Activated CD4-positive, alpha-beta T cell treated with anti-CD3 and anti-CD28 coated beads, Interleukin-2, Interleukin-4, amounts not matched to agents 100 ng/mL and 50 ng/mL, durations not matched to agents 16 hours and 8 hours (primary cell): ENCODE results near the gene MARK2.
"Not testable (repeated sequence)": the region's sequence is repeated elsewhere in the genome, so short reads cannot be mapped to it uniquely, and the experiment has no call there.

ENCODE experiments used
- DNase-seq: peaks from one replicate; pipeline ENCODE4 v3.0.0-alpha.2; 2020; ENCODE audit warnings: low spot score

MARK2 gene

DNA sequence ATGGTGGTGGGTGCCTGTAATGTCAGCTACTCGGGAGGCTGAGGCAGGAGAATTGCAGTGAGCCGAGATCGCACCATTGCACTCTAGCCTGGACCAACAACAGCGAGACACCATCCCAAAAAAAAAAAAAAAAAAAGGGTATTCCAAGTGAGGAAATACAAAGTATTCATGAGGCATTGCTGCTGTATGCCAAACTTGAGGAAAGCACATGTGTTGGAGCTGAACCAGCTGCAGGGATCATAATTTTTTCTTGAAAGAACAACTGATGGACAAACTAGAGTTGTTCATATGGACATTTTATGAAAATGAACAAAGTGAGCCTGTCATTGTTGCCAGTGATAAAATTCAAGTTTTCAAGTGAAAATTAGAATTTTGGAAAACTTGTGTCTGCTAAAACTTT lies 15.8 kb downstream of the MARK2 start:
- no peak for DNase-seq

GRCh38 chr11:63855975-63856374 lies 17.1 kb downstream of the MARK2 start:
- no peak for DNase-seq

GRCh38 chr11:63858628-63859550 lies 20.0 kb downstream of the MARK2 start:
- no peak for DNase-seq

- no peak for DNase-seq
These were observed 24.0 kb downstream of the MARK2 start for GRCh38 chr11:63862923-63863322.

- not testable (repeated sequence) for DNase-seq
These were observed 24.7 kb downstream of the MARK2 start for GRCh38 chr11:63863620-63864019.

DNA sequence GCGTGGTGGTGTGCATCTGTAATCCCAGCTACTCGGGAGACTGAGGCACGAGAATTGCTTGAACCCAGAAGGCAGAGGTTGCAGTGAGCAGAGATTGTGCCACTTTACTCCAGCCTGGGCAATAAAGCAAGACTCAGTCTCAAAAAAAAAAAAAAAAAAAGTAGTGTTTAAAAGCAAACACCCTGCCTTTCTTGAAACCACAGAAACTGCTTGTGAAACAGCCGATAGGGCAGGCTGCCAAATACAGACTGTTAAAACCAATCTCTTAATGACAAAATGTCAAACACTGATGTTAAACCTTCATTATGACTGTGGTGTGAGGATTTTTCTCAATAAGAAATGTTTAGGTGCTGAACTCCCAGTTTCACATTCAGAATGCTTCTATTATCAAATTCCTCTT lies 27.3 kb downstream of the MARK2 start:
- peak; percentile 90 for DNase-seq

- no peak for DNase-seq
These were observed 28.6 kb downstream of the MARK2 start for GRCh38 chr11:63867511-63867910.

- no peak for DNase-seq
These were observed 29.6 kb downstream of the MARK2 start for GRCh38 chr11:63868399-63869064.

GRCh38 chr11:63869171-63869591 lies 30.3 kb downstream of the MARK2 start:
- no peak for DNase-seq

DNA sequence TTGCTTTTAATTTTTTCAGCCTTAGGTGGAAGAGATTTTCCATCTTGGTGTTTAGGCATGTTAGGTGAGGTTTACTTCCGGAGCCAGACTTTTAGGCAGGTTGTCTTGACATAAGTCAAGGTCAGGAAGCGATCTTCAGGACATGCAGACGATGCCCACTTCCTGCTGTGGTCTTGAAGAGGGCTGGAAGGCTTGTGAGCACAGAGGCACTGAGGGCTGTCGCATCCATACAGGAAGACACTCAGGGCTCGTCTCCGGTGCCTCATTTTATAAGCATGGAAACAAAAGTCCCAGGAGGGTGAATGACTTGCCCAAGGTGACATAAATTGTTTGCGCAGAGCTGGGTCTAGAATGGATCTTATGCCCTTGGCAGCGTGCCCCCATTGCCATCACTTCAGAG lies 30.8 kb downstream of the MARK2 start:
- peak; percentile 54 for DNase-seq

GRCh38 chr11:63870351-63871140 lies 31.6 kb downstream of the MARK2 start:
- DNase-seq: peak; percentile 32

- DNase-seq: peak; percentile 65
These were observed 33.3 kb downstream of the MARK2 start for GRCh38 chr11:63871962-63872799.

- DNase-seq: no peak
These were observed 33.9 kb downstream of the MARK2 start for GRCh38 chr11:63872800-63873197.

DNA sequence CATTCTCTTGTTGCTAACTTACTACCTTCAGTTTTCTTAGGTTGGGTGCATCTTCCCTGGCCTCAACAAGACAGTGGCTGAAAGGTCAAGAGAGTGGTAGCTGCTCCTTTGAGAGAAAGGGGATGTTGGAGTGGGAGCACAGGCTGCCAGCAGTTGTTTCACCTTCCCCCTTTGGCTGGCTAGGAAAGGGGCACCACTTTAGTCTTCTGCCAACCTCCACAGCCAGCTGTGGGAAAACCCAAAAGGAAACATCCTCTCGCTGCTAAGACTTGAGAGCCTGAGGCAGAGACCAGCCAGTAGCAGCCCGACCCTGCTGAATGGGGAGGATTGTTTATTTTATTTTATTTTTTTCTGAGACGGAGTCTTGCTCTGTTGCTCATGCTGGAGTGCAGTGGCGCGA lies 34.4 kb downstream of the MARK2 start:
- DNase-seq: no peak

- DNase-seq: no peak
These were observed 35.6 kb downstream of the MARK2 start for GRCh38 chr11:63874511-63874910.

- DNase-seq: no peak
These were observed 36.7 kb downstream of the MARK2 start for GRCh38 chr11:63875506-63876065.

DNA sequence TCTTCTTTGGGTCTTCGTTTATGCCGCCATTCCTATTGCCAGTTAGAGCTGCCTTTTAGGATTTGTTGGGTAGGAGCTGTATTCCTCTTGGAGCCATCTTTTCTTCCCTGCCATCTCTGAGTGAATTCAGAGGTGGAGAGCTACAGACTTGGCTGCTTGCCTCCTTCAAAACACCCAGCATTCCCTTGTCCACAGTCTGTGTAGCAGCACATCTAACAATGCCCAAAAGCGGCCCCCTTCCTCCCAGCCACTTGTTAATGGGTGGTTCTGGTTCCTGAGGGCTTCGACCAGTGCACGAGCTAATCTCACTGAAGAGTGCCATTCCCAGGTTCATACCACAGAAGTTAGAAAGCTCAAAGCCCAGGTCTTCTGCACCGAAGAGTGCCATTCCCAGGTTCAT lies 37.7 kb downstream of the MARK2 start:
- DNase-seq: no peak

DNA sequence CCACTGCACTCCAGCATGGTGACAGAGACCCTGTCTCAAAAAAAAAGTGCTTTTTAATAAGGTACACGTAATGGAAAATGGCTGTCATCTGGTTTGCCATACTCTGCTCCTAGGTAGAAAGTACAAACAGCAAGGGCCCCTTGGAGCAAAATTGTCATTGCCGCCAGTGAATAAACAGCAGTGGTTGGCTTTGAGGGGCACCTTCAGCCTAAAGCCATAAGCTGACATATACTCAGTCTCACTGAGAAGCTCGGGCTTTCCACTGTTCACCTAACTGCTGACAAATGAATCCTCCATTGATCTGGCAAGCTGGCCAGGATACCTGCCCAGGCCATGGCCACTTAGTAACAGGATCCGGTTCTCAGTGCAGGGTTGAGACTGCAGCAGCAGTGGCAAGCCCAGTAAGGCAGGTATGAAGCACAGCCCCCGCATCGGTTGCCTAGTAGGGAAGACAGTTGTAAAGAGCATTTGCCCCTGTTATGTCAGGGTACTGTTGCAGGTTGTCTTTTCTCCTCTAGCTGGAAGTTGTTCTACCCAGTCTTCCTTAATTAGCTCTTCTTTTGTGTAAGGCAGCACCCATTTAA lies 38.8 kb downstream of the MARK2 start:
- DNase-seq: no peak

DNA sequence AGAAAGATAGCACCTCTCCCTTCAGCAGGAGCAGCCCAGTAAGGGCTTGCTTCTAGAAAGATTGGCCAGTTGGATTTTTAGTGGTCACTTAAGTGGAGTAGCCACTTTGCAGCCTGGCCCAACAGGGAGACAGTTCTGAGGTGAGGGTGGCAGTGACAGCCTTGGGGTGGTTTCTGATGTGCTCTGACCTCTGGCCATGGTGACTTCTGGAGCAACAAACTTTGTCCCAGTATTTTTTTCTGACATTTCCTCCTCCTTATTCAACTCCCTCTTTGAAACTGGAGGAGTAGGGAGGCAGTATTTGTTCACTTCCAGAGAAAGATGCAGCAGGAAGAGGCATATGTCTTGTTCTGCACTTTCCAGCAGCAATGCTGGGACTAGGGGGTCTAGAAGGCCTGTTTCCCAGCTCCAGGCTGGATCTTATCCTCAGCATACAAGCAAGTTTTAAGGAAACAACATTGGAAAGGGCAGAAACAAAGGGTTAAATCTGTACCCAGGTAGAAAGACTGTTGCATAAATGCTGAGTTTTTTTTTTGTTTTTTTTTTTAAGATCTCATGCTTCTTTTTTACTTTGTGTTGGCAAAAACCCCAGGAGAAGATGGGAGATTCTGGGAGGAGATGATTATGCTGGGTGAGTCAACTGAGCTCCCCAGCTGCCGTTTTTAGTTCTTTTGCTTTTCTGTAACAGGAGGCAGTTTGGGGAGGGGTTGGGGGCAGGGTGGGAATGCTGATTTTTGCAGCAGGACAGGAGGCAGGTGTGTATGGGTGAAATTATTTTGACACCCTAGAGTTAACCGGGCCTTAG lies 40.9 kb downstream of the MARK2 start:
- DNase-seq: no peak

- no peak for DNase-seq
These were observed 41.5 kb downstream of the MARK2 start for GRCh38 chr11:63880403-63880790.
